DLD1 (cell line): ENCODE results near the gene WDR64.

Experiments
- in situ Hi-C: cut with HindIII; loops from 2 replicates; pipeline ENCODE4 v1.10.0; 2017; ENCODE audit warnings: low sequenced_read_pairs

Gene WDR64

DNA sequence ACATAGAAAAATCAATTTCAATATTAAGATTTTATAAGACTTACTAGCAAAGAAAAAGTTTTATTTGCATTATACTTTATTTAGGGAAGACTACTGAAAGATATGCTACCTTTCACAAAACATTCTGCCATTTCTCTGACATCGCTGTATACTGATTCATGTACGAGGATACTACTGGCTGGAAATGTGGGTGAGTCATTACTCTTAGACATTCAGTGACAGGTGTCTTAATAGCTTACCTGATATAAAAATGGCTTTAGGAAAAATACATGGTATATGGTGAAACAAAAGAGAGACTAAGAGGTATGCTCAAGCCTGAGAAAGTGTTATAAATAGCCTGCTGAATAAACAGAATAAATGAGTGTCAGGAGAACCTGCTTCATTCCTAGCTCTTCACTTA, 122.9 kb downstream of the WDR64 start:
- in situ Hi-C loops, result no loop called here

DNA sequence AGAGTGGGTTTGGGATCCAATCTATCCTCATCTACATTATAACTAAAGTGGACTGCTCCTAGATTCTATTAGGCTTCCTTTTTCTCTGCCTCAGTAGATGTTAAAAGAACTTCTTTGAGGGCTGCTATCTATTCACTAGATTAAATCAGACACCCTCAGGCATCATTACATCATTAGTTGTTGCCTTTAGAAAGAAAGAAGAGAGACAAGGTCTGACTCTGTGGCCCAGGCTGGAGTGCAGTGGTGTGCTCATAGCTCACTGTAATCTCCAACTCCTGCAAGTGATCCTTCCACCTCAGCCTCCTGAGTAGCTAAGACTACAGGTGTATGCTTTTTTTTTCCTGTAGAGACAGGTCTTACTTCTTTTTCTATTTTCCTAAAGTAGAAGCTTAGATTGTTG, 124.8 kb downstream of the WDR64 start:
- in situ Hi-C loops, result no loop called here

DNA sequence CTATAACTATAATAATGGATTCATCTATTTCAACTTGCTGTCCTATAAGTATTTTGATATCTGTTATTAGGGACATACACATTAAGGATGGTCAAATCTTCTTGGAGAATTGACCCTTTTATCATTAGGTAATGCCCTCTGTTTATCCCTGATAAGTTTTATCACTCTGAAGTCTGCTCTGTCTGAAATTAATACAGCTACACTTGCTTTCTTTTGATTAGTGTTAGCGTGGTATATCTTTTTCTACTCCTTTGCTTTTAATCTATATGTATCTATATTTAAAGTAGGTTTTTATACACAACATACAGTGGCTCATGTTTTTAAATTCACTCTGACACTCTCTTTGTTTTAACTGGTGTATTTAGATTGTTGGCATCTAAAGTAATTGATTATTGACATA, 126.0 kb downstream of the WDR64 start:
- in situ Hi-C loops, result no loop called here

- in situ Hi-C loops, result no loop called here
Measured at GRCh38 chr1:241779897-241780296, 127.8 kb downstream of the WDR64 start.

GRCh38 chr1:241782396-241782795, 130.3 kb downstream of the WDR64 start:
- in situ Hi-C loops, result no loop called here

DNA sequence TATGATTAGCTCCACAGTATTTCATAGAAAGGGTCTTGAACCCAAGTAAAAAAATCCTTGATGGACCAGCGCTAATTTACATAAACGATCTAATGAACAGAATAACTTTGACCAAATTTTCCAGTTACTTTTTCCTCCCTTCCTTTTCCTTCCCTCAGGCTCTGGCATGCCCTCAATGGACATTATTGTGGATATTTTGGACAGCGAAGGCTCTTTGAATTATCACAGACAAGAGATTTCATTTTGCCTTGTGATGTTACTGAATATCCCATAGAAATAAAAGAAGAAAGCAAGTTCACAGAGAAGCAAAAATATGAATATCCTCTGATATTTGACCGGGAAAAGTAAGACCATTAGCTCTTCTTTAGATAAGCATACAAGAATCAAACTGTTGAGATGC, 135.6 kb downstream of the WDR64 start:
- in situ Hi-C loops, result no loop called here

GRCh38 chr1:241789061-241789460, 137.0 kb downstream of the WDR64 start:
- in situ Hi-C loops, result no loop called here

DNA sequence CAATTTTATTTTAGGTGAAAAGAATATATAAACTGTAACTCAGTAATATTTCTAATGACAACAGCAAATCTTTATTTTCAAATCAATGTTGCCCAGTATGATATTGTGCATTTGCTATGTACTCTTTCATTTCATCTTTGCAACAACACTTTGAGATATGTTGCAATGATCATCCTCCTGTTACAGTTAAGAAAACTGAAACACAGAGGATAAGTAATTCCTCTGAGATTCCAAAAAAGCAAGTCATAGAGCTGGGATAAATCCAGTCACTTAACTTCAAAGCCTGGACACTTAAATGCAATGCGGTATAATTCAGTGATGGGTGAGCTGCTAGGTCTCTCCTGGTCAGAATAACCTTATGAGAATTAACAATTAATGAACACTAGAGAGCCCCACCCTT, 147.3 kb downstream of the WDR64 start:
- in situ Hi-C loops, result no loop called here

DNA sequence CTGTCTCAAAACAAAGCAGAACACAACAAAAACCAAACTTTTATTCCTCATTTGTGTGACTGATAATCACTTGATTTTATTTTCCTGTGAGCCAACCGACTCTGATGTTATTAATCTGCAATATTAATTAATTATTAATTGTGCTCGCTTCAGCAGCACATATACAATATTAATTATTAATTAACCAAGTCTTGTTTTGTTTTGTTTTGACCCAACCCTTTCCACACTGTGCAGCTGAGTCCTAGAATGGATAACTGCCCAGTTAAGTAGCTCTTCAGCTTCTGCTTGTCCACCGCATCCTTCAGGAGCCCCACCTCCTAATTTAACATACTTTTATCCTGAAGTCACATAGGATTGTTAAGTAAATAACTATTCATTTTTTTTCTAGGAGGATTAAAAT, 148.6 kb downstream of the WDR64 start:
- in situ Hi-C loops, result loop anchor here (25.0 kb wide), 1 partner anchor 163 kb away; the partner anchor contains the start of genes CHML and OPN3

GRCh38 chr1:241802863-241803262, 150.8 kb downstream of the WDR64 start:
- in situ Hi-C loops, result loop anchor here (25.0 kb wide), 1 partner anchor 166 kb away; the partner anchor contains the start of genes CHML and OPN3

GRCh38 chr1:241804706-241805105, 152.6 kb downstream of the WDR64 start:
- in situ Hi-C loops, result loop anchor here (25.0 kb wide), 1 partner anchor 167 kb away; the partner anchor contains the start of genes CHML and OPN3

DNA sequence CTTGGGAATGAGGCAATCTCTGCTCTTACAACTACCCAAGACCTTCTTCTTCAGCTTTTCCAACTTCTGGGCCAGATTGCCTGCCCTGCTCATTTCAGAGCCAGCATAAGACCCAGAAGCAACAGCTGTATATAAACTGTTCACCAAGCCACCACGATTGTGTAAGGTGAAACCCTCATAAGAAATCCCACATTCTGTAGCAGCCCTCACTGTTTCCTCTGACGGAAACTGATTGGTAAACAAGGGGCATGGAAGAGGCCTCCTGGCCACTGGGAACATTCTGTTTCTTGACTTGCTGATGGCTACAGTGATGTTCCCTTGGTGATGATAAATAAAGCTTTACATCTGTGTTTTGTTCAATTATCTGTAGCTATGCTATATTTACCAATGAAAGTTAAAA, 156.2 kb downstream of the WDR64 start:
- in situ Hi-C loops, result loop anchor here (25.0 kb wide), 1 partner anchor 171 kb away; the partner anchor contains the start of genes CHML and OPN3

DNA sequence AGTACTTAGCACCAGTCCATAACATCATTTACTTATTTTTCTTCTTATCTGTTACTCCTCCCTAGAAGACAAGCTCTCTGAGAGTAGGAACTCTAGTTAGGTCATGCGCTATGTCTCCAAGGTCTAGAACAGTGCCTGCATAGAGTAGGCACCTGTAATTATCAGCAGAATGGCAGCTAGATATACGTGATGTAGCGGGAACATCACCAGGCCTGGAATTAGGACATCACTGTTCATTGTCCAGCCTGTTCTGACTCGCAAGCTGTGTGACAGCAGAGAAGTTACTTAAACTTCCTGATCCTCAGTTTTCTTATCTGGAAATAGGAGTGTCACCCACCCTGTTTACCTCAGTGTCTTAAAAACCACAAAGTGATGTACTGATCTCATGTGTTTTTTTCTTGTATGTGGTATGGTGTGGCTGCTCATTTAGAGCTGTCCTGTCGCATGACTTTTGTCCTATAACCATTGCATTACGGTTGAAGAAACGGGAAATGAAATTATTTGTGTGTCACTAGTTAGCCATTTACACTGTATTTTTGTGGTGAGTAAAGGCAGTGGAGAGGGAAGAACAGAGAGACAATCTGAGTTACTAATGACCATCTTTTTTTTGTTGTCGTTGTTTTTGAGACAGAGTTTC, 158.8 kb downstream of the WDR64 start:
- in situ Hi-C loops, result loop anchor here (25.0 kb wide), 1 partner anchor 174 kb away; the partner anchor contains the start of genes CHML and OPN3

- in situ Hi-C loops, result loop anchor here (25.0 kb wide), 1 partner anchor 177 kb away; the partner anchor contains the start of genes CHML and OPN3
Measured at GRCh38 chr1:241813768-241814320, 161.8 kb downstream of the WDR64 start.

- in situ Hi-C loops, result loop anchor here (25.0 kb wide), 1 partner anchor 179 kb away; the partner anchor contains the start of genes CHML and OPN3
Measured at GRCh38 chr1:241816008-241816407, 163.9 kb downstream of the WDR64 start.

- in situ Hi-C loops, result loop anchor here (25.0 kb wide), 1 partner anchor 180 kb away; the partner anchor contains the start of genes CHML and OPN3
Measured at GRCh38 chr1:241817331-241817792, 165.3 kb downstream of the WDR64 start.

GRCh38 chr1:241817956-241818612, 166.0 kb downstream of the WDR64 start:
- in situ Hi-C loops, result loop anchor here (25.0 kb wide), 1 partner anchor 181 kb away; the partner anchor contains the start of genes CHML and OPN3

DNA sequence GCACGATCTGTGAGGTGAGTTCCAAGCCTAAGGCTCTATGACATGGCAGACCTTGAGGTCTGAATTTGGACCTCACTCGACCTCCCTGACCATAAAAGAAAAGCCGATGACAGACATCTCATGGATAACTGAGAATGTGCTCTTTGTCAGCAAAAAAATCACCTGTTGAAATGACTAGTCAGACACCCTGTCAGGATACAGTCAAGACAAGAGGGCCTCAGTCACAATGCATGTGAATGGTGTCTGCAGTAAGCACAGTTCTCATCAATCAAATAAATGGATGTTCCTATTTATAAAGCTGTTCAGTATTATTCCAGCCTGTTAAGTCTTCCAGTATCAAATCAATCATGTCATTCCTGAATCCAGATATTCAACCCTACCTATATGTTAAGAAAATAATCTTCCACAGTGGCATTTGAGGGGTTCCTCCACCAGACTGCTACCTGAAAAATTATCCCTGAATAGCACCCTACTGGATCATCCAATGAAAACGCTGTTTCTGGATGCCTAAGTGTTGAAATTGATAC, 167.3 kb downstream of the WDR64 start:
- in situ Hi-C loops, result loop anchor here (25.0 kb wide), 1 partner anchor 182 kb away; the partner anchor contains the start of genes CHML and OPN3

GRCh38 chr1:241821363-241821762, 169.3 kb downstream of the WDR64 start:
- in situ Hi-C loops, result loop anchor here (5.0 to 25.0 kb wide), 2 partner anchors 69 to 184 kb away; partner anchors contain the start of genes CHML and OPN3

- in situ Hi-C loops, result loop anchor here (5.0 to 25.0 kb wide), 2 partner anchors 71 to 186 kb away; partner anchors contain the start of genes CHML and OPN3
Measured at GRCh38 chr1:241822846-241823245, 170.8 kb downstream of the WDR64 start.

- in situ Hi-C loops, result loop anchor here (5.0 to 25.0 kb wide), 2 partner anchors 72 to 187 kb away; partner anchors contain the start of genes CHML and OPN3
Measured at GRCh38 chr1:241823925-241824324, 171.8 kb downstream of the WDR64 start.
